ENCODE data around the gene NT5M. TPM values are rescaled to one million over a fixed set of nuclear protein-coding genes. Genes with fewer than 3 reads are reported as not detected.
"Not testable (repeated sequence)": the region's sequence is repeated elsewhere in the genome, so short reads cannot be mapped to it uniquely, and the experiment has no call there.

Gene NT5M
- total RNA-seq, 2 donors from 2014 or later: 8.7 to 11.0 TPM

GRCh38 chr17:17383431-17384290 lies 80.5 kb downstream of the NT5M start:
- not testable (repeated sequence) for H3K9me3 Mint-ChIP-seq; H3K27me3 Mint-ChIP-seq (ENCODE audit: low read depth); ATAC-seq (replicated peaks in 1 of 2); H3K36me3 Mint-ChIP-seq (ENCODE audit: insufficient read depth in 2 of 2); H3K4me1 Mint-ChIP-seq (ENCODE audit: low read depth); H3K27ac Mint-ChIP-seq; H3K4me3 Mint-ChIP-seq; DNase-seq

GRCh38 chr17:17384291-17384615 lies 81.1 kb downstream of the NT5M start:
- H3K9me3 Mint-ChIP-seq: no peaks in the 10 kb centered on the region
- no peak overlapping the region for H3K4me3 Mint-ChIP-seq
- peaks cover 6% of the 10 kb centered on the region for H3K4me1 Mint-ChIP-seq (ENCODE audit: low read depth)
- H3K36me3 Mint-ChIP-seq (ENCODE audit: insufficient read depth in 2 of 2): no peaks in the 10 kb centered on the region
- H3K27me3 Mint-ChIP-seq (ENCODE audit: low read depth): no peaks in the 10 kb centered on the region
- ATAC-seq (replicated peaks in 1 of 2): no peak
- no peak overlapping the region for H3K27ac Mint-ChIP-seq
- no peak for DNase-seq

GRCh38 chr17:17384961-17385360 lies 81.8 kb downstream of the NT5M start:
- Mint-ChIP-seq H3K4me1 (ENCODE audit: low read depth) (peaks cover 6% of the 10 kb centered on the region), H3K4me3 (no peak overlapping the region), H3K9me3 (no peaks in the 10 kb centered on the region), H3K27ac (no peak overlapping the region), H3K27me3 (ENCODE audit: low read depth) (no peaks in the 10 kb centered on the region), H3K36me3 (ENCODE audit: insufficient read depth in 2 of 2) (no peaks in the 10 kb centered on the region)
- DNase-seq (no peak), ATAC-seq (replicated peaks in 1 of 2) (no peak)

- H3K9me3 Mint-ChIP-seq: no peaks in the 10 kb centered on the region
- no peak overlapping the region for H3K27ac Mint-ChIP-seq
- no peaks in the 10 kb centered on the region for H3K27me3 Mint-ChIP-seq (ENCODE audit: low read depth)
- peaks cover 6% of the 10 kb centered on the region for H3K4me1 Mint-ChIP-seq (ENCODE audit: low read depth)
- H3K4me3 Mint-ChIP-seq: no peak overlapping the region
- H3K36me3 Mint-ChIP-seq (ENCODE audit: insufficient read depth in 2 of 2): no peaks in the 10 kb centered on the region
- no peak for DNase-seq
- ATAC-seq (replicated peaks in 1 of 2): no peak
These were observed 82.3 kb downstream of the NT5M start for GRCh38 chr17:17385491-17385890.

- DNase-seq (no peak), ATAC-seq (replicated peaks in 1 of 2) (no peak)
- no peaks in the 10 kb centered on the region for H3K9me3 Mint-ChIP-seq
- peaks cover 7% of the 10 kb centered on the region for H3K4me1 Mint-ChIP-seq (ENCODE audit: low read depth)
- peaks cover under 1% of the 10 kb centered on the region for H3K27me3 Mint-ChIP-seq (ENCODE audit: low read depth)
- no peaks in the 10 kb centered on the region for H3K36me3 Mint-ChIP-seq (ENCODE audit: insufficient read depth in 2 of 2)
- H3K4me3 Mint-ChIP-seq: no peak overlapping the region
- H3K27ac Mint-ChIP-seq: no peak overlapping the region
These were observed 83.1 kb downstream of the NT5M start for GRCh38 chr17:17386094-17386800.

- DNase-seq (no peak), ATAC-seq (replicated peaks in 1 of 2) (no peak)
- Mint-ChIP-seq H3K4me3 (no peak overlapping the region), H3K36me3 (ENCODE audit: insufficient read depth in 2 of 2) (no peaks in the 10 kb centered on the region), H3K27me3 (ENCODE audit: low read depth) (peaks cover 9% of the 10 kb centered on the region), H3K9me3 (no peaks in the 10 kb centered on the region), H3K27ac (no peak overlapping the region), H3K4me1 (ENCODE audit: low read depth) (peaks cover 15% of the 10 kb centered on the region)
These were observed 83.9 kb downstream of the NT5M start for GRCh38 chr17:17387017-17387497.

GRCh38 chr17:17387498-17388362 lies 84.6 kb downstream of the NT5M start:
- DNase-seq: no peak
- H3K36me3 Mint-ChIP-seq (ENCODE audit: insufficient read depth in 2 of 2): no peaks in the 10 kb centered on the region
- no peak for ATAC-seq (replicated peaks in 1 of 2)
- peaks cover 10% of the 10 kb centered on the region for H3K27me3 Mint-ChIP-seq (ENCODE audit: low read depth)
- no peak overlapping the region for H3K27ac Mint-ChIP-seq
- no peaks in the 10 kb centered on the region for H3K9me3 Mint-ChIP-seq
- H3K4me3 Mint-ChIP-seq: no peak overlapping the region
- peaks cover 20% of the 10 kb centered on the region for H3K4me1 Mint-ChIP-seq (ENCODE audit: low read depth)

- ATAC-seq (replicated peaks in 1 of 2) (no peak), DNase-seq (no peak)
- H3K36me3 Mint-ChIP-seq (ENCODE audit: insufficient read depth in 2 of 2): no peaks in the 10 kb centered on the region
- peaks cover 20% of the 10 kb centered on the region for H3K4me1 Mint-ChIP-seq (ENCODE audit: low read depth)
- no peak overlapping the region for H3K27ac Mint-ChIP-seq
- H3K9me3 Mint-ChIP-seq: no peaks in the 10 kb centered on the region
- H3K27me3 Mint-ChIP-seq (ENCODE audit: low read depth): peaks cover 10% of the 10 kb centered on the region
- no peak overlapping the region for H3K4me3 Mint-ChIP-seq
These were observed 85.7 kb downstream of the NT5M start for GRCh38 chr17:17388657-17389496.

GRCh38 chr17:17391668-17392370 lies 88.6 kb downstream of the NT5M start:
- Mint-ChIP-seq H3K4me3 (peak overlapping the region; percentile 86 to 88), H3K4me1 (ENCODE audit: low read depth) (peaks cover 20% of the 10 kb centered on the region), H3K9me3 (no peaks in the 10 kb centered on the region), H3K27ac (no peak overlapping the region), H3K36me3 (ENCODE audit: insufficient read depth in 2 of 2) (no peaks in the 10 kb centered on the region), H3K27me3 (ENCODE audit: low read depth) (peaks cover 10% of the 10 kb centered on the region)
- ATAC-seq (replicated peaks in 1 of 2) (peak; percentile 77 to 85), DNase-seq (peak; percentile 60 to 61)

- Mint-ChIP-seq H3K36me3 (ENCODE audit: insufficient read depth in 2 of 2) (no peaks in the 10 kb centered on the region), H3K9me3 (no peaks in the 10 kb centered on the region), H3K27ac (no peak overlapping the region), H3K27me3 (ENCODE audit: low read depth) (peaks cover 10% of the 10 kb centered on the region), H3K4me1 (ENCODE audit: low read depth) (peaks cover 14% of the 10 kb centered on the region), H3K4me3 (no peak overlapping the region)
- DNase-seq (no peak), ATAC-seq (replicated peaks in 1 of 2) (no peak)
These were observed 90.8 kb downstream of the NT5M start for GRCh38 chr17:17393976-17394375.

GRCh38 chr17:17394494-17394893 lies 91.3 kb downstream of the NT5M start:
- no peaks in the 10 kb centered on the region for H3K36me3 Mint-ChIP-seq (ENCODE audit: insufficient read depth in 2 of 2)
- H3K27me3 Mint-ChIP-seq (ENCODE audit: low read depth): peaks cover 10% of the 10 kb centered on the region
- H3K4me1 Mint-ChIP-seq (ENCODE audit: low read depth): peaks cover 15% of the 10 kb centered on the region
- DNase-seq (no peak), ATAC-seq (replicated peaks in 1 of 2) (no peak)
- no peak overlapping the region for H3K4me3 Mint-ChIP-seq
- no peaks in the 10 kb centered on the region for H3K9me3 Mint-ChIP-seq
- no peak overlapping the region for H3K27ac Mint-ChIP-seq

- DNase-seq (no peak), ATAC-seq (replicated peaks in 1 of 2) (no peak)
- no peak overlapping the region for H3K27ac Mint-ChIP-seq
- H3K9me3 Mint-ChIP-seq: no peaks in the 10 kb centered on the region
- no peak overlapping the region for H3K4me3 Mint-ChIP-seq
- H3K36me3 Mint-ChIP-seq (ENCODE audit: insufficient read depth in 2 of 2): no peaks in the 10 kb centered on the region
- peaks cover 10% of the 10 kb centered on the region for H3K27me3 Mint-ChIP-seq (ENCODE audit: low read depth)
- peaks cover 23% of the 10 kb centered on the region for H3K4me1 Mint-ChIP-seq (ENCODE audit: low read depth)
These were observed 92.2 kb downstream of the NT5M start for GRCh38 chr17:17395246-17395802.
